ENCODE results near the gene FRAT2. TPM values are rescaled to one million over a fixed set of nuclear protein-coding genes. Genes with fewer than 3 reads are reported as not detected.

Gene FRAT2, protein sequence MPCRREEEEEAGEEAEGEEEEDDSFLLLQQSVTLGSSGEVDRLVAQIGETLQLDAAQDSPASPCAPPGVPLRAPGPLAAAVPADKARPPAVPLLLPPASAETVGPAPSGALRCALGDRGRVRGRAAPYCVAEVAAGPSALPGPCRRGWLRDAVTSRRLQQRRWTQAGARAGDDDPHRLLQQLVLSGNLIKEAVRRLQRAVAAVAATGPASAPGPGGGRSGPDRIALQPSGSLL
- 10 to 100 TPM; 40.9 to 62.0 (median 57.7) TPM for total RNA-seq

GRCh38 chr10:97334370-97335175 lies at the start of gene FRAT2:
Gene FRAT2 (minus strand): TSS chr10:97334729. CDS start chr10:97334572, 157 bp downstream.
- peak within 1 kb of the TSS; percentile 92 for H3K4me3 ChIP-seq (ENCODE audit: low read depth, poor library complexity, severe bottlenecking)
- peak; percentile 89 to 98 for DNase-seq (ENCODE audit: low spot score in 2 of 2)
- intact Hi-C loops (cut with DNase I; ENCODE audit: low total_unique reads) = loop anchor here (10.0 kb wide), 1 partner anchor 60 kb away; no protein-coding TSS in a partner anchor
- 0 to 1% methylated on average over 55 to 59 of the region's 103 CpGs for WGBS, 2 donors
- no peak for TF ChIP-seq POLR2A (IDR thresholded peaks at IDR 0.05)
- TF ChIP-seq, protein P1, sequence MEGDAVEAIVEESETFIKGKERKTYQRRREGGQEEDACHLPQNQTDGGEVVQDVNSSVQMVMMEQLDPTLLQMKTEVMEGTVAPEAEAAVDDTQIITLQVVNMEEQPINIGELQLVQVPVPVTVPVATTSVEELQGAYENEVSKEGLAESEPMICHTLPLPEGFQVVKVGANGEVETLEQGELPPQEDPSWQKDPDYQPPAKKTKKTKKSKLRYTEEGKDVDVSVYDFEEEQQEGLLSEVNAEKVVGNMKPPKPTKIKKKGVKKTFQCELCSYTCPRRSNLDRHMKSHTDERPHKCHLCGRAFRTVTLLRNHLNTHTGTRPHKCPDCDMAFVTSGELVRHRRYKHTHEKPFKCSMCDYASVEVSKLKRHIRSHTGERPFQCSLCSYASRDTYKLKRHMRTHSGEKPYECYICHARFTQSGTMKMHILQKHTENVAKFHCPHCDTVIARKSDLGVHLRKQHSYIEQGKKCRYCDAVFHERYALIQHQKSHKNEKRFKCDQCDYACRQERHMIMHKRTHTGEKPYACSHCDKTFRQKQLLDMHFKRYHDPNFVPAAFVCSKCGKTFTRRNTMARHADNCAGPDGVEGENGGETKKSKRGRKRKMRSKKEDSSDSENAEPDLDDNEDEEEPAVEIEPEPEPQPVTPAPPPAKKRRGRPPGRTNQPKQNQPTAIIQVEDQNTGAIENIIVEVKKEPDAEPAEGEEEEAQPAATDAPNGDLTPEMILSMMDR (IDR thresholded peaks at IDR 0.05) = no peak

DNA sequence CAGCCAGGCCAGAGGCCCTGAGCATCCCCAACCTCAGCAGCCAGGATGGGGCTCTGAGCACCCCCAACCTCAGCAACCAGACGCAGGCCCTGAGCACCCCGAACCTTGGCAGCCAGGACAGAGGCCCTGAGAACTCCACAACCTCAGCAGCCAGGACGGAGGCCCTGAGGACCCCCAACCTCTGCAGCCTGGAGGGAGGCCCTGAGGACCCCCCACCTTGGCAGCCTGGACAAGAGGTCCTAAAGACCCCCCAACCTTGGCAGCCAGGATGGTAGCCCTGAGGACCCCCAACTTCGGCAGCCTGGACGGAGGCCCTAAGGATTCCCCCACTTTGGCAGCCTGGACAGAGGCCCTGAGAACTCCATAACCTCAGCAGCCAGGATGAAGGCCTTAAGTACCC lies 49.6 kb upstream of the FRAT2 start:
- no peak for DNase-seq (ENCODE audit: low spot score in 2 of 2)
- TF ChIP-seq POLR2A (IDR thresholded peaks at IDR 0.05) = no peak
- TF ChIP-seq, protein P1 (IDR thresholded peaks at IDR 0.05) = no peak
- H3K4me3 ChIP-seq (ENCODE audit: low read depth, poor library complexity, severe bottlenecking) = no peak overlapping the region
- intact Hi-C loops (cut with DNase I; ENCODE audit: low total_unique reads) = no loop called here
- WGBS, 2 donors = 80 to 100% methylated on average over 1 to 2 of the region's 5 CpGs

GRCh38 chr10:97383159-97383558 lies 48.6 kb upstream of the FRAT2 start:
- 89 to 95% methylated on average over 7 of the region's 7 CpGs for WGBS, 2 donors
- TF ChIP-seq POLR2A (IDR thresholded peaks at IDR 0.05) = no peak
- TF ChIP-seq, protein P1 (IDR thresholded peaks at IDR 0.05) = no peak
- intact Hi-C loops (cut with DNase I; ENCODE audit: low total_unique reads) = no loop called here
- H3K4me3 ChIP-seq (ENCODE audit: low read depth, poor library complexity, severe bottlenecking) = no peak overlapping the region
- DNase-seq (ENCODE audit: low spot score in 2 of 2) = no peak

- intact Hi-C loops (cut with DNase I; ENCODE audit: low total_unique reads) = no loop called here
- 90 to 92% methylated on average over 8 of the region's 8 CpGs for WGBS, 2 donors
- DNase-seq (ENCODE audit: low spot score in 2 of 2) = no peak
- no peak overlapping the region for H3K4me3 ChIP-seq (ENCODE audit: low read depth, poor library complexity, severe bottlenecking)
- TF ChIP-seq, protein P1 (IDR thresholded peaks at IDR 0.05) = no peak
- no peak for TF ChIP-seq POLR2A (IDR thresholded peaks at IDR 0.05)
These were observed 47.1 kb upstream of the FRAT2 start for GRCh38 chr10:97381626-97382025.

DNA sequence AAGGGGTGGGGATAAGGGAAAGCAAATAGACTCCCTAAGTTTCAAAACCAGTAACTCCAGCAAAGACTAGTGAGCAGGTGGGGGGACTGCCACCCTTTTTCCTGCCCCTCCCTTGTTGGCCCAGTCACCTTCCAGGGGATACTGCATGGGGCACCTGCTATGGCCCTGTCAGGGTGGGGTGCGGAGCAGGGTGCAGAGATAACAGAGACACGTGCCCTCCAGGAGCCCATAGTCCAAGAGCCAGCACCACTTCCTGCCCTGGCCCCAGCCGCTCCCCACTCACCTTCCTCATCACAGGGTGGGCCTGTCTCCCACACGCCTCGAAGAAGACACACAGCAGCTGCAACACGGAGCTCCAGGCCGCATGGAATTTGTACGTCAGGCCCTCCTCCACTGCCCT lies 46.0 kb upstream of the FRAT2 start:
- H3K4me3 ChIP-seq (ENCODE audit: low read depth, poor library complexity, severe bottlenecking) = no peak overlapping the region
- intact Hi-C loops (cut with DNase I; ENCODE audit: low total_unique reads) = no loop called here
- DNase-seq (ENCODE audit: low spot score in 2 of 2) = no peak
- TF ChIP-seq, protein P1 (IDR thresholded peaks at IDR 0.05) = no peak
- TF ChIP-seq POLR2A (IDR thresholded peaks at IDR 0.05) = no peak
- 85 to 90% methylated on average over 7 to 8 of the region's 8 CpGs for WGBS, 2 donors
